RKO (cell line): ENCODE measurements around the gene TTC32.
A peak's percentile ranks its signal among the peaks of the same experiment; 100 is the strongest.
"Not testable (repeated sequence)": the region's sequence is repeated elsewhere in the genome, so short reads cannot be mapped to it uniquely, and the experiment has no call there.

Experiments used
- DNase-seq: peaks from one replicate; pipeline ENCODE4 v3.0.0-alpha.2; 2016; ENCODE audit warnings: low spot score

The TTC32 gene

GRCh38 chr2:19901442-19902215 is at the start of gene TTC32:
TTC32 (minus strand) TSS chr2:19901983; CDS start chr2:19901854, 129 bp downstream.
- DNase-seq, result peak; percentile 88

- no peak for DNase-seq
Measured at GRCh38 chr2:19949071-19949470, 47.3 kb upstream of the TTC32 start.

- DNase-seq, result no peak
Measured at GRCh38 chr2:19947184-19947940, 45.6 kb upstream of the TTC32 start.

- no peak for DNase-seq
Measured at GRCh38 chr2:19944205-19944845, 42.5 kb upstream of the TTC32 start.

GRCh38 chr2:19943189-19943588 is 41.4 kb upstream of the TTC32 start:
- no peak for DNase-seq

GRCh38 chr2:19942199-19942598 is 40.4 kb upstream of the TTC32 start:
- no peak for DNase-seq

- DNase-seq, result no peak
Measured at GRCh38 chr2:19937004-19937403, 35.2 kb upstream of the TTC32 start.

GRCh38 chr2:19936203-19936602 is 34.4 kb upstream of the TTC32 start:
- DNase-seq, result no peak

GRCh38 chr2:19933351-19933981 is 31.7 kb upstream of the TTC32 start:
- no peak for DNase-seq

- no peak for DNase-seq
Measured at GRCh38 chr2:19932928-19933327, 31.1 kb upstream of the TTC32 start.

- DNase-seq, result no peak
Measured at GRCh38 chr2:19929226-19929625, 27.4 kb upstream of the TTC32 start.

- not testable (repeated sequence) for DNase-seq
Measured at GRCh38 chr2:19927816-19928215, 26.0 kb upstream of the TTC32 start.

- DNase-seq, result not testable (repeated sequence)
Measured at GRCh38 chr2:19924526-19924925, 22.7 kb upstream of the TTC32 start.

GRCh38 chr2:19922188-19922587 is 20.4 kb upstream of the TTC32 start:
- DNase-seq, result not testable (repeated sequence)

- no peak for DNase-seq
Measured at GRCh38 chr2:19916385-19916950, 14.7 kb upstream of the TTC32 start.

- no peak for DNase-seq
Measured at GRCh38 chr2:19914266-19914975, 12.6 kb upstream of the TTC32 start.

- DNase-seq, result peak; percentile 35
Measured at GRCh38 chr2:19911808-19912509, 10.2 kb upstream of the TTC32 start.

GRCh38 chr2:19902216-19902740 is 495 bp upstream of the TTC32 start:
- peak; percentile 47 for DNase-seq

GRCh38 chr2:19900931-19901441 is 797 bp downstream of the TTC32 start:
- DNase-seq, result peak; percentile 41
